H1 (cell line): Measurements from ENCODE around the gene PRR12. TPM values are rescaled to one million over a fixed set of nuclear protein-coding genes. Genes with fewer than 3 reads are reported as not detected.

ENCODE experiments used
- CTCF ChIA-PET: fragments of 300-600 bp; sonication (Branson Sonifier 250); formaldehyde crosslinking; loops from one replicate; lab custom pipeline; 2021; ENCODE audit not compliant: partially characterized antibody; lab: Charles Lee
- POLR2A ChIA-PET: fragments of 300-600 bp; sonication (Branson Sonifier 250); formaldehyde crosslinking; loops from one replicate; lab custom pipeline; 2021; ENCODE audit warnings: inconsistent platforms; ENCODE audit not compliant: partially characterized antibody; lab: Charles Lee
- DNase-seq, 2 experiments: peaks; one replicate each; pipeline versions ENCODE4 v3.0.0 to v3.0.0-alpha.2; 2010 to 2022; ENCODE audit warnings: low spot score in 2 of 2, low read depth in 1 of 2, mixed read lengths in 1 of 2
- FAIRE-seq: peaks from 2 replicates; lab custom pipeline; 2011; peaks lifted over from hg19 to GRCh38; lab: Jason Lieb, UNC
- H2AFZ ChIP-seq: 2 replicates; pipeline ENCODE4 v1.8.1; 2012; ENCODE audit warnings: low read length, inconsistent platforms
- H2AK5ac ChIP-seq: 2 replicates; pipeline ENCODE4 v1.6.1; 2013; ENCODE audit warnings: low read depth, low read length
- H2BK120ac ChIP-seq: replicated peaks from 2 replicates; pipeline ENCODE3; 2013; ENCODE audit warnings: low read depth, low read length, inconsistent platforms
- H2BK12ac ChIP-seq: 2 replicates; pipeline ENCODE4 v1.6.1; 2013; ENCODE audit warnings: low read depth, low read length
- H2BK15ac ChIP-seq: 2 replicates; pipeline ENCODE4 v1.6.1; 2013; ENCODE audit warnings: low read length
- H2BK20ac ChIP-seq: 2 replicates; pipeline ENCODE4 v1.6.1; 2013; ENCODE audit warnings: low read length
- H2BK5ac ChIP-seq: 2 replicates; pipeline ENCODE4 v1.6.1; 2013; ENCODE audit warnings: low read depth, low read length
- H3K14ac ChIP-seq: 2 replicates; pipeline ENCODE4 v1.6.1; 2013; ENCODE audit warnings: inconsistent platforms; ENCODE audit not compliant: insufficient read length
- H3K18ac ChIP-seq: 2 replicates; pipeline ENCODE4 v1.6.1; 2013; ENCODE audit warnings: low read length; ENCODE audit errors: extremely low read depth
- H3K23ac ChIP-seq: 2 replicates; pipeline ENCODE4 v1.6.1; 2013; ENCODE audit warnings: inconsistent platforms; ENCODE audit not compliant: insufficient read length
- H3K23me2 ChIP-seq: 2 replicates; pipeline ENCODE4 v1.6.1; 2013; ENCODE audit warnings: low read depth, low read length
- H3K27ac ChIP-seq: 2 replicates; pipeline ENCODE4 v1.6.1; 2011; ENCODE audit warnings: low read depth, low read length, inconsistent platforms
- H3K27me3 ChIP-seq, 4 experiments: replicated peaks in 1 of 4; 1 replicate in 1 of 4; 2 replicates in 3 of 4; pipeline versions ENCODE4 v1.6.1 to v1.8.1; 2011 to 2013; ENCODE audit warnings: low read length in 3 of 4, mild to moderate bottlenecking in 3 of 4, inconsistent platforms in 2 of 4, mixed read lengths in 2 of 4, moderate library complexity in 1 of 4; ENCODE audit not compliant: control insufficient read depth in 3 of 4, insufficient read depth in 3 of 4; ENCODE audit errors: extremely low read depth in 1 of 4
- H3K36me3 ChIP-seq, 4 experiments: 2 replicates each; pipeline versions ENCODE4 v1.6.1 to v1.8.1; 2011 to 2013; ENCODE audit warnings: mild to moderate bottlenecking in 4 of 4, low read length in 3 of 4, moderate library complexity in 2 of 4, control low read depth in 1 of 4, inconsistent platforms in 1 of 4; ENCODE audit not compliant: insufficient read depth in 4 of 4, control insufficient read depth in 2 of 4
- H3K4ac ChIP-seq: replicated peaks from 2 replicates; pipeline ENCODE3; 2013; ENCODE audit warnings: low read length, low read depth, mixed read lengths, inconsistent platforms; ENCODE audit not compliant: insufficient read length
- H3K4me1 ChIP-seq, 4 experiments: replicated peaks in 1 of 4; 1 replicate in 1 of 4; 2 replicates in 3 of 4; pipeline versions ENCODE4 v1.6.1 to v1.8.1; 2011 to 2013; ENCODE audit warnings: low read length in 3 of 4, inconsistent platforms in 2 of 4, mixed read lengths in 1 of 4; ENCODE audit not compliant: insufficient read depth in 4 of 4, control insufficient read depth in 3 of 4
- H3K4me2 ChIP-seq, 2 experiments: 2 replicates each; pipeline versions ENCODE4 v1.6.1 to v1.8.1; 2011 to 2013; ENCODE audit warnings: low read depth in 2 of 2, low read length in 2 of 2, control low read depth in 1 of 2, inconsistent platforms in 1 of 2, mild to moderate bottlenecking in 1 of 2; ENCODE audit not compliant: insufficient read depth in 1 of 2
- H3K4me3 ChIP-seq, 4 experiments: fragments of 200-600, 300-600 bp in 1 of 4; sonication (generic), shearing (Covaris generic), sonication (Bioruptor Twin) in 1 of 4; 2 replicates each; pipeline versions ENCODE4 v1.5.1 to v1.8.1; 2011 to 2016; ENCODE audit warnings: low read length in 4 of 4, low read depth in 3 of 4, control low read depth in 2 of 4, inconsistent platforms in 2 of 4, mild to moderate bottlenecking in 2 of 4, mixed read lengths in 1 of 4, moderate library complexity in 1 of 4; ENCODE audit not compliant: insufficient read depth in 2 of 4; ENCODE audit errors: extremely low read depth in 1 of 4
- H3K56ac ChIP-seq: replicated peaks from 2 replicates; pipeline ENCODE3; 2013; ENCODE audit warnings: low read depth, mild to moderate bottlenecking, mixed read lengths, low read length, inconsistent platforms; ENCODE audit not compliant: insufficient read length
- H3K79me1 ChIP-seq: 2 replicates; pipeline ENCODE4 v1.6.1; 2013; ENCODE audit warnings: low read depth, low read length, control low read depth
- H3K79me2 ChIP-seq, 2 experiments: 2 replicates each; pipeline versions ENCODE4 v1.6.1 to v1.8.1; 2012 to 2013; ENCODE audit warnings: low read length in 2 of 2, mild to moderate bottlenecking in 2 of 2, inconsistent platforms in 1 of 2; ENCODE audit not compliant: insufficient read depth in 2 of 2, control insufficient read depth in 1 of 2
- H3K9ac ChIP-seq, 4 experiments: replicated peaks in 1 of 4; 1 replicate in 1 of 4; 2 replicates in 3 of 4; pipeline versions ENCODE4 v1.6.1 to v1.8.1; 2011 to 2013; ENCODE audit warnings: low read depth in 3 of 4, low read length in 3 of 4, control low read depth in 2 of 4, mild to moderate bottlenecking in 2 of 4, moderate library complexity in 2 of 4, inconsistent platforms in 1 of 4; ENCODE audit errors: extremely low read depth in 1 of 4
- H3K9me3 ChIP-seq, 2 experiments: 2 replicates each; pipeline versions ENCODE4 v1.6.1 to v1.8.1; 2012 to 2013; ENCODE audit warnings: mild to moderate bottlenecking in 2 of 2, moderate library complexity in 2 of 2, control low read depth in 1 of 2, inconsistent platforms in 1 of 2, low read depth in 1 of 2, low read length in 1 of 2, mixed read lengths in 1 of 2; ENCODE audit not compliant: insufficient read depth in 2 of 2
- H4K20me1 ChIP-seq, 2 experiments: replicated peaks in 1 of 2; 2 replicates each; pipeline versions ENCODE3 to v1.8.1; 2011 to 2013; ENCODE audit warnings: inconsistent platforms in 2 of 2, low read length in 2 of 2, mild to moderate bottlenecking in 1 of 2; ENCODE audit not compliant: insufficient read depth in 2 of 2, control insufficient read depth in 1 of 2
- H4K5ac ChIP-seq: 2 replicates; pipeline ENCODE4 v1.6.1; 2013; ENCODE audit warnings: low read length, low read depth, mixed read lengths, inconsistent platforms; ENCODE audit not compliant: insufficient read length
- H4K8ac ChIP-seq: 2 replicates; pipeline ENCODE4 v1.8.0; 2013; ENCODE audit warnings: mild to moderate bottlenecking, moderate library complexity, low read length, inconsistent platforms; ENCODE audit not compliant: insufficient read depth; ENCODE audit errors: extremely low read depth
- H4K91ac ChIP-seq: replicated peaks from 2 replicates; pipeline ENCODE3; 2013; ENCODE audit warnings: low read length, mixed read lengths, inconsistent platforms; ENCODE audit not compliant: insufficient read length
- BACH1 ChIP-seq: IDR thresholded peaks from 2 replicates; pipeline ENCODE4 v1.6.1; 2012; ENCODE audit warnings: low read length, improper control_type of control experiment
- CBX8 ChIP-seq: fragments of 300-800, 300-1000 bp; sonication (generic); IDR thresholded peaks from 2 replicates; pipeline ENCODE4 v1.7.1; 2016; ENCODE audit warnings: low read depth, low read length, borderline replicate concordance
- WGBS, 2 experiments: shearing (Covaris generic) in 1 of 2; methylation state at CpG; one replicate each; pipeline versions ENCODE4 v1.1.6 to v1.1.7; 2013 to 2015; ENCODE audit warnings: low lambda C conversion rate in 2 of 2, mixed read lengths in 2 of 2, inconsistent platforms in 1 of 2, low coverage in 1 of 2, missing lambda C conversion rate in 1 of 2; ENCODE audit not compliant: insufficient replicate concordance in 2 of 2, insufficient coverage in 1 of 2, insufficient read length in 1 of 2; ENCODE audit errors: extremely low coverage in 1 of 2, missing lambda C conversion rate in 1 of 2; 5-methylcytosine and 5-hydroxymethylcytosine counted together
- polyA plus RNA-seq, 7 experiments: library from polyadenylated mRNA; depleted of rRNA in 3 of 7; stranded (reverse) in 5 of 7; unstranded in 2 of 7; fragments of >200 nt in 5 of 7; fragments of 200-250 nt in 2 of 7; gene quantifications; 1 replicate in 5 of 7; 2 replicates in 1 of 7; 4 replicates in 1 of 7; pipeline versions ENCODE4 v1.2.1 to v1.2.3, GENCODE V29; 2011 to 2013; ENCODE audit warnings: missing spikeins in 2 of 7, mixed read lengths in 2 of 7
- total RNA-seq: library from RNA; stranded (reverse); fragmentation: NEBNext Ultra II Directional; extraction: Animal tissue kit (Norgen Biotek cat#: 25700); gene quantifications from 2 replicates; pipeline ENCODE4 v1.2.1, GENCODE V29; 2021
- TF ChIP-seq, protein P1 (sequence below): IDR thresholded peaks from 2 replicates; pipeline ENCODE4 v1.6.1; 2012; ENCODE audit warnings: inconsistent platforms

PRR12 gene
- total and polyA plus RNA-seq, 2 of the 8 experiments (the other 6 are each of a cell fraction or from before 2014, with no cell fraction given): 2.5 to 59.4 TPM

DNA sequence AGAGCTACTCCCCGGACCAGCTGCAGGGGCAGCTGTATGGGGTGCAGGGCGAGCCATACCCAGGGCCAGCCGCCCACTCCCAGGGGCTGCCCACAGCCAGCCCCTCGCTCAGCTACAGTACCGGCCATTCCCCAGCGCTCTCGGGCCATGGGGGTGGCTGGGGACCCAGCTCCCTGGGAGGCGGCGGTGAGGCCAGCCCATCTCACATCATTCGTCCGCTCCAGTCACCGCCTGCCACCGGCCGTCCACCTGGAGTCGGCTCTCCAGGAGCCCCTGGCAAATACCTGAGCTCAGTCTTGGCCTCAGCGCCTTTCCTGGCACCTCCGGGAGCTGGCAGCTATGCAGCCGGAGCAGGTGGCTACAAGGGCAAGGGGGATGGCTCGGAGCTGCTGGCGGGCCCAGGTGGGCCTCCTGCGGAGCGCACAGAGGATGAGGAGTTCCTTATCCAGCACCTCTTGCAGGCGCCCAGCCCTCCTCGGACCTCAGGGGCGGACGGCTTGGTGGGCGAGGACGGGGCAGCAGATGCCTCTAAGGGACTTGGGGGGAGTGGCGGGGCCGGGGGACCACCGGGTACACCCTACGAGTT, 4.9 kb downstream of the PRR12 start:
- H2BK15ac ChIP-seq: no peak overlapping the region
- H3K4me1 ChIP-seq: peaks cover 0 to 5% (median 4%) of the 10 kb centered on the region in 4 experiments; a peak in 4 of 7 replicates
- H3K4me3 ChIP-seq: no peak overlapping the region
- H3K9ac ChIP-seq: no peak overlapping the region
- H3K14ac ChIP-seq: no peak overlapping the region
- no peak overlapping the region for H2AFZ ChIP-seq
- H3K23ac ChIP-seq: no peak overlapping the region
- H3K23me2 ChIP-seq: peaks cover 11% of the 10 kb centered on the region
- FAIRE-seq: no peak
- H3K18ac ChIP-seq: no peak overlapping the region
- no peak overlapping the region for H3K4me2 ChIP-seq
- H2BK120ac ChIP-seq: no peak overlapping the region
- CTCF ChIA-PET: interaction anchor here (1.1 to 1.8 kb wide), 3 partner anchors 18 to 94 kb away, joined by 3 to 4 read pairs (median 3); partner anchors contain the start of gene ADM5
- no peak overlapping the region for H4K91ac ChIP-seq
- TF ChIP-seq, protein P1, sequence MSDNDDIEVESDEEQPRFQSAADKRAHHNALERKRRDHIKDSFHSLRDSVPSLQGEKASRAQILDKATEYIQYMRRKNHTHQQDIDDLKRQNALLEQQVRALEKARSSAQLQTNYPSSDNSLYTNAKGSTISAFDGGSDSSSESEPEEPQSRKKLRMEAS: no peak
- TF ChIP-seq BACH1: no peak
- TF ChIP-seq CBX8: no peak
- TF ChIP-seq, all 59 proteins: peak for 0
- POLR2A ChIA-PET: interaction anchor here (0.6 to 37.8 kb wide), 7 partner anchors 13 to 113 kb away, joined by 3 to 840 read pairs (median 4); partner anchors contain the start of genes BCL2L12, IRF3, NOSIP and RRAS
- H2BK5ac ChIP-seq: no peak overlapping the region
- H2BK12ac ChIP-seq: no peak overlapping the region
- H3K79me2 ChIP-seq: peaks cover 4 to 52% of the 10 kb centered on the region in 2 experiments; a peak in 3 of 4 replicates
- H4K20me1 ChIP-seq: peaks cover 6 to 11% of the 10 kb centered on the region in 2 experiments
- no peak overlapping the region for H3K27ac ChIP-seq
- no peaks in the 10 kb centered on the region for H3K27me3 ChIP-seq
- peaks cover 18 to 65% (median 46%) of the 10 kb centered on the region in 4 experiments for H3K36me3 ChIP-seq
- H3K79me1 ChIP-seq: peaks cover 8% of the 10 kb centered on the region
- no peak overlapping the region for H4K5ac ChIP-seq
- no peak overlapping the region for H3K56ac ChIP-seq
- H2AK5ac ChIP-seq: no peak overlapping the region
- WGBS, 2 experiments: 96% methylated on average over 17 of the region's 32 CpGs; no CpG with 5 or more reads in 1 of the 2 experiments
- DNase-seq: no peak
- peak overlapping the region; percentile 3; the same call in 1 of the 2 replicates for H4K8ac ChIP-seq
- H2BK20ac ChIP-seq: no peak overlapping the region
- H3K4ac ChIP-seq: no peak overlapping the region
- H3K9me3 ChIP-seq: no peaks in the 10 kb centered on the region
